AG09309 (cell line): ENCODE measurements around the gene FRMD4A.

Experiments
- DNase-seq: peaks from one replicate; pipeline ENCODE4 v3.0.0-alpha.2; 2010; ENCODE audit warnings: low read depth
- H3K4me3 ChIP-seq: 2 replicates; pipeline ENCODE4 v1.5.1; 2011; ENCODE audit warnings: mild to moderate bottlenecking, low read depth, low read length, moderate library complexity; ENCODE audit not compliant: control insufficient read depth
- TF ChIP-seq, protein P1 (sequence below): IDR thresholded peaks from 2 replicates; pipeline ENCODE4 v1.5.1; 2011; ENCODE audit warnings: mild to moderate bottlenecking, low read depth, low read length, inconsistent platforms; ENCODE audit not compliant: insufficient read depth, control insufficient read depth; ENCODE audit errors: missing control alignments

FRMD4A gene

GRCh38 chr10:13758312-13758711 is 572.4 kb downstream of the FRMD4A start:
- TF ChIP-seq, protein P1, sequence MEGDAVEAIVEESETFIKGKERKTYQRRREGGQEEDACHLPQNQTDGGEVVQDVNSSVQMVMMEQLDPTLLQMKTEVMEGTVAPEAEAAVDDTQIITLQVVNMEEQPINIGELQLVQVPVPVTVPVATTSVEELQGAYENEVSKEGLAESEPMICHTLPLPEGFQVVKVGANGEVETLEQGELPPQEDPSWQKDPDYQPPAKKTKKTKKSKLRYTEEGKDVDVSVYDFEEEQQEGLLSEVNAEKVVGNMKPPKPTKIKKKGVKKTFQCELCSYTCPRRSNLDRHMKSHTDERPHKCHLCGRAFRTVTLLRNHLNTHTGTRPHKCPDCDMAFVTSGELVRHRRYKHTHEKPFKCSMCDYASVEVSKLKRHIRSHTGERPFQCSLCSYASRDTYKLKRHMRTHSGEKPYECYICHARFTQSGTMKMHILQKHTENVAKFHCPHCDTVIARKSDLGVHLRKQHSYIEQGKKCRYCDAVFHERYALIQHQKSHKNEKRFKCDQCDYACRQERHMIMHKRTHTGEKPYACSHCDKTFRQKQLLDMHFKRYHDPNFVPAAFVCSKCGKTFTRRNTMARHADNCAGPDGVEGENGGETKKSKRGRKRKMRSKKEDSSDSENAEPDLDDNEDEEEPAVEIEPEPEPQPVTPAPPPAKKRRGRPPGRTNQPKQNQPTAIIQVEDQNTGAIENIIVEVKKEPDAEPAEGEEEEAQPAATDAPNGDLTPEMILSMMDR: no peak
- DNase-seq: no peak
- no peak overlapping the region for H3K4me3 ChIP-seq

DNA sequence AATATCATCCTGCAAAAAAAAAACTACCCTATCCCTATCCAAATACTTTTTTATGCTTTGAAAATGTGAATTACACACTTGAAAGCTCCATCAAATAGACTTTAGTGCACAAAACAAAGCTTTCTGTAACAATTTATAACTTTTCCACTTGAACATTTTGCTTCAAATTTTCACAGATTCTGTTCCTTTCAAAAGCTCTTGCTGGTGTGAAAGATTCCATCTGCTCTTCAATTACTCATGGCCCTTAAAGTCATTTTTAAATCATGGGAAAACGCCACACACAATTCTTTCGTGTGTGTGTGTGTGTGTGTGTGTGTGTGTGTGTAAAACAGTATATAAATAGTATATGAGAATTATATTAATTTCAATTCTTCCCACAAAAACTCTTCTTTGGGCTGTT is 576.4 kb downstream of the FRMD4A start:
- TF ChIP-seq, protein P1: no peak
- DNase-seq: no peak
- no peak overlapping the region for H3K4me3 ChIP-seq

GRCh38 chr10:13751191-13751764 is 579.4 kb downstream of the FRMD4A start:
- H3K4me3 ChIP-seq: no peak overlapping the region
- no peak for DNase-seq
- TF ChIP-seq, protein P1: no peak

DNA sequence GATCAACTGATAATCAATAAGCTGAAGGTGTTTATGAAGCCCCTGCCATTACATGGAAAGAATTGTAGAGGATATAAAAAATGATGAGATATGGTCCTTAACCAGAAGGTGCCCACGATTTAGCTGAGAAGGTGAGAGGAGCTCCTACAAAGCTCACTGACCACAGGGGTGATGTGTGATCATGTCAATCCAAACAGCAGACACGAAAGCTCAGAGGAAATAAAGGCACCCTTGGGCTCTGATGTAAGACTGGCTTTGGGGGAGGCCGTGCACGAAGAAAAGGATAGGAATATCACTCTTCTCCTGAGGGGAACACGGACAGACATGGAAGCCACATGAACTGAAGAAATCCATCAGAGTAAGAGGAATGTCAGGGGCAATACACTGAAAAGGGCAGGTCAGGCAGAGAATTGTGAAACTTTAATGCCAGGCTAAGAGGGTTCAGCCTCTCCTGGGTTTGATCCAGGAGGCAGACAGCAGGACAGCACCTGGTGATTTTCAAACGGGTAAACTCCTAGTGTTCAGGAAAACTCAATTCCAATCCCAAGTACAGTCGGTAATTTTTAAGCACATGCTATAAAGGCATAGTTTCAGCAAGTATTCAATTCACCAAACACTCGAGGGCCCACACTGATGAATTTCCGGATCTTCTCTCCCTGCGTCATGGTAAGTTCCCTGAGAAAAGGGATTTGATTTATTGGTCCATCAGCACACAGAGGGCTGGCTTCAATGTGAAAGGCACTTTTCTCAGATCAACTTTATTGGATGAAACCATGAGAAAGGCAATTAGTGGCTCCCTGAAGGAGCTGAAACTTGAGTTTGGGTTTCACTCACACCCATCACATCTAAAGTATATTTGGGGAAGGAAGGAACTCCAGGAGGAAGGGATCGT is 580.2 kb downstream of the FRMD4A start:
- TF ChIP-seq, protein P1: no peak
- no peak for DNase-seq
- H3K4me3 ChIP-seq: no peak overlapping the region

GRCh38 chr10:13745271-13745670 is 585.5 kb downstream of the FRMD4A start:
- DNase-seq: no peak
- TF ChIP-seq, protein P1: no peak

GRCh38 chr10:13743963-13744362 is 586.8 kb downstream of the FRMD4A start:
- H3K4me3 ChIP-seq: no peak overlapping the region
- TF ChIP-seq, protein P1: no peak
- no peak for DNase-seq

More at GRCh38 chr10:13745271-13745670, 585.5 kb downstream of the FRMD4A start:
- H3K4me3 ChIP-seq: no peak overlapping the region
